SJSA1 (cell line): ENCODE data around the gene WIF1. TPM values are rescaled to one million over a fixed set of nuclear protein-coding genes. Genes with fewer than 3 reads are reported as not detected.

Source experiments
- total RNA-seq: library from RNA; depleted of rRNA; stranded (reverse); fragments of >200 nt; shearing (Covaris generic); gene quantifications from 2 replicates; pipeline ENCODE4 v1.2.3, GENCODE V29; 2014; rRNA removed

The WIF1 gene
- total RNA-seq, 1 experiment from 2014 or later, result not detected

Other genes starting within 250 kb of the WIF1 start
- gene LEMD3, start 48.3 kb upstream of the WIF1 start, total RNA-seq, result 30.7 and 34.0 TPM in 2 replicates
- 47.2 and 55.9 TPM in 2 replicates for gene MSRB3, start 157.4 kb upstream of the WIF1 start, total RNA-seq